GM21423 (cell line): ENCODE data around the gene GSDMA.
"Not testable (repeated sequence)": the region's sequence is repeated elsewhere in the genome, so short reads cannot be mapped to it uniquely, and the experiment has no call there.

Source experiments
- ATAC-seq: cut with Tn5 transposase; IDR thresholded peaks from one replicate; pipeline ENCODE4 v1.9.1; 2021; ENCODE audit warnings: mild to moderate bottlenecking, moderate library complexity; ENCODE audit not compliant: unreplicated experiment

GSDMA gene

DNA sequence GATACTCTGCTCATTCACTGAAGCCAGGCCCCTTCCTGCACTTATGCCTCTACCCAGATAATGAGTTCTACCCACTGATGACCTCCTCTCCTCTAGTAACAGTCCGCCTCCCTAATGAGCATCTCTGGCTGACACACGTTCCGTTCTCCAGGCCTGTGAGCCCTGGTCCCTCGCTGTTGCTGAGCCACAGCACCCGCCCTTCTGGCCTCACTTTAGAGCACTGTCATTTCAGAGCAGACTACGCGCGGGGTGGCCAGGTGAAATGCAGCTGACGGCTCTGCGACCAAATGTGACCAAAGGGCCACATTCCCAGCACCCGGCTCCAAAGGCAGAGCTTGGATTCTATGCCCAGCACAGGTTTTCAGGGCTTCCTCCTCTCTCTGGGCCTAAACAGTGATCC, 31.6 kb downstream of the GSDMA start:
- ATAC-seq, result no peak

DNA sequence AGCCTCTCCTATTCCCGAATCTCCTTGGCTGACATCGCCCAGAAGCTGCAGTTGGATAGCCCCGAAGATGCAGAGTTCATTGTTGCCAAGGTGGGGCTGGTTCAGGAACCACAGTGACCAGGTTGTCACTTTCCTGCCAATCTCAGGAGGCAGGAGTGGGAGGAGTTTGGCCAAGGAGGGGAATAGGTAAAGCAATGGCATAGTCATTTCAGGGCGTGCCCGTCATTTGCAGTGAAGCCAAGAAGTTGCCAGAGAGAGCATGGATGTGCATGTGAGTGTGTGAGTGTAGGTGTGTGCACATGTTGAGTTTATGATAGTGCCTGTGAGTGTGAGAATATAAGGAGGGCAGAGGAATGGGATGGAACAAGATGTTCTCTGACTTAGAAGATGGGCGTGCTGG, 32.6 kb downstream of the GSDMA start:
- no peak for ATAC-seq

DNA sequence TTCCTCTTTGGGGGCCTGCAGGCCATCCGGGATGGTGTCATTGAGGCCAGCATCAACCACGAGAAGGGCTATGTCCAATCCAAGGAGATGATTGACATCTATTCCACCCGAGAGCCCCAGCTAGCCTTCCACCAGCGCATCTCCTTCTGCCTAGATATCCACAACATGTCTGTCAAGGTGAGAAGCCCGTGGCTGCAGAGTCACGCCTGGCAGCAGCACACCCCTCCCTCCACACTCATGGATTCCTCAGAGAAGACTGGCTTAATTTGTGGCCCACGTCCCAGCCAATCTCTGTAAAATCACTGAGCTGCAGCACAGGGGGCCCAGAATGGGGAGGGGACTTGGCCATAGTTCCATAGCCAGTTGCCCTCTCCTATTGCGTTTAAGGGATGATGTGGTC, 33.4 kb downstream of the GSDMA start:
- no peak for ATAC-seq

DNA sequence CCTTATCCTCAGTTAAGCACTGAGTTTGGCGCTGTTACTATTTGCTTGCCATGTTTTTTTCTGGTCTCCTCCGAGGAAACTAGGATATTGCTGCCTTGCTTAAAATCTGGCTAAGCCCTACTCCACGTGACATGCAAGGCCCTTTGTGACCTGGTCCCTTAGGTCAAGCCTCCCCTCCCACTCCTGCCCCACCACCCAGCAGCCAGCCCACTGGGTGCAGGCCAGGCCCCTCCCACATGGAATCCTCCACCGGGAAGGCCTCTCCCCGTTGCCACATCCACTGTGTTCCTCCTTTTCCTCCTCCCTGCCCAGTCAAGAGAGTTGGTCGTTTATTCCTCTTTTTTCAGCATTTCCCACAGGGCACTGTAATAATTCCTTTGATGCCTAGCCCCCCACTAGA, 34.0 kb downstream of the GSDMA start:
- no peak for ATAC-seq

DNA sequence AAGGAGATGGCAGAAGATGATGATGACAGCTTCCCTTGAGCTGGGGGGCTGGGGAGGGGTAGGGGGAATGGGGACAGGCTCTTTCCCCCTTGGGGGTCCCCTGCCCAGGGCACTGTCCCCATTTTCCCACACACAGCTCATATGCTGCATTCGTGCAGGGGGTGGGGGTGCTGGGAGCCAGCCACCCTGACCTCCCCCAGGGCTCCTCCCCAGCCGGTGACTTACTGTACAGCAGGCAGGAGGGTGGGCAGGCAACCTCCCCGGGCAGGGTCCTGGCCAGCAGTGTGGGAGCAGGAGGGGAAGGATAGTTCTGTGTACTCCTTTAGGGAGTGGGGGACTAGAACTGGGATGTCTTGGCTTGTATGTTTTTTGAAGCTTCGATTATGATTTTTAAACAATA, 34.7 kb downstream of the GSDMA start:
- no peak for ATAC-seq

DNA sequence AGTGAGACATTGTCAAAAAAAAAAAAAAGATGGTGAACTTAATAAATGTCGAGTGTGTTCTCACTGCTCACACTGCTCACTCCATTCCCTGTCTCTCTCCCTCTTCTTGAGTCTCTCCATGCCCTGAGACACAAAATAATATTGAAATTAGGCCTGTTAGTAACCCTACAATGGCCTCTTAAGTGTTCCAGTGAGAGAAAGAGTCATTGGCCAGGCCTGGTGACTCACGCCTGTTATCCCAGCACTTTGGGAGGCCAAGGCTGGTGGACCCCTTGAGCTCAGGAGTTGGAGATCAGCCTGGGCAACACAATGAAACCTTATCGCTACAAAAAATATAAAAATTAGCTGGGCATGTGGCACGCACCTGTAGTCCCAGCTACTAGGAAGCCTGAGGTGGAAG, 36.3 kb downstream of the GSDMA start:
- no peak for ATAC-seq

- no peak for ATAC-seq
Measured at GRCh38 chr17:40000161-40000560, 37.4 kb downstream of the GSDMA start.

- ATAC-seq, result not testable (repeated sequence)
Measured at GRCh38 chr17:40001335-40001734, 38.5 kb downstream of the GSDMA start.

DNA sequence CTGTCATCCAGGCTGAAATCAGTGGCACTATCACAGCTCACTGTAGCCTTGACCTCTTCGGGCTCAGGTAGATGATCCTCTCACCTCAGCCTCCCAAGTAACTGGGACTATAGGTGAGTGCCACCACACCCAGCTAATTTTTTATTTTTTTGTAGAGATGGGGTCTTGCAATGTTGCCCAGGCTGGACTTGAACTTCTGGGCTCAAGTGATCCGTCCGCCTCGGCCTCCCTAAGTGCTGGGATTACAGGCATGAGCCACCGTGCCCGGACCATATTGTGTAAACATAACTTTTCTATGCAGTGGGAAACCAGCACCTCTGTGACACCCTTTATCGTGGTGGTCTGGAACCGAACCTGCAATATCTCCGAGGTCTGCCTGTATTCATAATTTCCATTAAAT, 41.3 kb downstream of the GSDMA start:
- no peak for ATAC-seq

DNA sequence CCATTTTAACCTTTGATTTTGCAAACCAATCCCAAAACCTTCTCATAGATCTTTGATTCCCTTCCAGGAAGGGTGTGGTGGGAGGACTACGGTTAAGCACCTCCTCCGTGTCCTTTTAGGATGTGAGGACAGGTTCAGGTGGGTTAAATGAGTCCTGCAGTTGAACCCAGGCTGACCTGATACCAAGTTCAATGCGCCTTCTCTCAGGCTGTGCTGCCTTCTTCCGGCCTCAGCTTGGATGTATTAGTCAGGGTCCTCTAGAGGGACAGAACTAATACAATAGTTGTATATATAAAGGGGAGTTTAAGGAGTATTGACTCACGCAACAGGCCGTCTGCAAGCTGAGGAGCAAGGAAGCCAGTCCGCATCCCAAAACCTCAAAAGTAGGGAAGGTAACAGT, 41.9 kb downstream of the GSDMA start:
- ATAC-seq, result no peak

DNA sequence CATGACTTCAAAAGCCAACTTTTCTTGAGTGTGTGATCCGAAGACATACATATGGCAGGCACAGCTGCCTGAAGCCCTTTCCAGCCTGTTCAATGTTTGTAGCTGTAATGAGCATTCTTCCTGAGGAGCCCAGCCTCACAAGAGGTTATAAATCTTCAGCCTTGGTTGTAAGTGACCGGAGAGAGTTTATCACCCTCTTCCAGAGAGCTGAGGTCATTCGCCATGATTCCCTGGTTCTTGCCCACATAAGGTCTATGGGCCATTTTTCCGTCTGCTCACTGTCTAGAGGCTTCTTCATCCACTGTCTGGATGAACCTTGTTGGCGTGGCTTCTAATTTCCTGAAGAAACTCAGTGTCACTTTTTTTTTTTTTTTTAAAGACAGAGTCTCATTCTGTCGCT, 42.7 kb downstream of the GSDMA start:
- ATAC-seq, result no peak

- not testable (repeated sequence) for ATAC-seq
Measured at GRCh38 chr17:40010946-40011500, 48.2 kb downstream of the GSDMA start.

GRCh38 chr17:40012017-40012647, 49.3 kb downstream of the GSDMA start:
- ATAC-seq, result not testable (repeated sequence)

GRCh38 chr17:40014375-40014980, 51.7 kb downstream of the GSDMA start:
- no peak for ATAC-seq

GRCh38 chr17:40015005-40015997, 52.5 kb downstream of the GSDMA start, which contains the start of gene CSF3:
Gene CSF3, plus strand, starts transcription at chr17:40015440. Its CDS starts 35 bp downstream, at chr17:40015475.
- ATAC-seq, result no peak

DNA sequence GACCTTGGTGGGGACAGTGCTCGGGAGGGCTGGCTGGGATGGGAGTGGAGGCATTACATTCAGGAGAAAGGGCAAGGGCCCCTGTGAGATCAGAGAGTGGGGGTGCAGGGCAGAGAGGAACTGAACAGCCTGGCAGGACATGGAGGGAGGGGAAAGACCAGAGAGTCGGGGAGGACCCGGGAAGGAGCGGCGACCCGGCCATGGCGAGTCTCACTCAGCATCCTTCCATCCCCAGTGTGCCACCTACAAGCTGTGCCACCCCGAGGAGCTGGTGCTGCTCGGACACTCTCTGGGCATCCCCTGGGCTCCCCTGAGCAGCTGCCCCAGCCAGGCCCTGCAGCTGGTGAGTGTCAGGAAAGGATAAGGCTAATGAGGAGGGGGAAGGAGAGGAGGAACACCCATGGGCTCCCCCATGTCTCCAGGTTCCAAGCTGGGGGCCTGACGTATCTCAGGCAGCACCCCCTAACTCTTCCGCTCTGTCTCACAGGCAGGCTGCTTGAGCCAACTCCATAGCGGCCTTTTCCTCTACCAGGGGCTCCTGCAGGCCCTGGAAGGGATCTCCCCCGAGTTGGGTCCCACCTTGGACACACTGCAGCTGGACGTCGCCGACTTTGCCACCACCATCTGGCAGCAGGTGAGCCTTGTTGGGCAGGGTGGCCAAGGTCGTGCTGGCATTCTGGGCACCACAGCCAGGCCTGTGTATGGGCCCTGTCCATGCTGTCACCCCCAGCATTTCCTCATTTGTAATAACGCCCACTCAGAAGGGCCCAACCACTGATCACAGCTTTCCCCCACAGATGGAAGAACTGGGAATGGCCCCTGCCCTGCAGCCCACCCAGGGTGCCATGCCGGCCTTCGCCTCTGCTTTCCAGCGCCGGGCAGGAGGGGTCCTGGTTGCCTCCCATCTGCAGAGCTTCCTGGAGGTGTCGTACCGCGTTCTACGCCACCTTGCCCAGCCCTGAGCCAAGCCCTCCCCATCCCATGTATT, 53.5 kb downstream of the GSDMA start:
- no peak for ATAC-seq

- ATAC-seq, result no peak
Measured at GRCh38 chr17:40017422-40018080, 54.7 kb downstream of the GSDMA start.

DNA sequence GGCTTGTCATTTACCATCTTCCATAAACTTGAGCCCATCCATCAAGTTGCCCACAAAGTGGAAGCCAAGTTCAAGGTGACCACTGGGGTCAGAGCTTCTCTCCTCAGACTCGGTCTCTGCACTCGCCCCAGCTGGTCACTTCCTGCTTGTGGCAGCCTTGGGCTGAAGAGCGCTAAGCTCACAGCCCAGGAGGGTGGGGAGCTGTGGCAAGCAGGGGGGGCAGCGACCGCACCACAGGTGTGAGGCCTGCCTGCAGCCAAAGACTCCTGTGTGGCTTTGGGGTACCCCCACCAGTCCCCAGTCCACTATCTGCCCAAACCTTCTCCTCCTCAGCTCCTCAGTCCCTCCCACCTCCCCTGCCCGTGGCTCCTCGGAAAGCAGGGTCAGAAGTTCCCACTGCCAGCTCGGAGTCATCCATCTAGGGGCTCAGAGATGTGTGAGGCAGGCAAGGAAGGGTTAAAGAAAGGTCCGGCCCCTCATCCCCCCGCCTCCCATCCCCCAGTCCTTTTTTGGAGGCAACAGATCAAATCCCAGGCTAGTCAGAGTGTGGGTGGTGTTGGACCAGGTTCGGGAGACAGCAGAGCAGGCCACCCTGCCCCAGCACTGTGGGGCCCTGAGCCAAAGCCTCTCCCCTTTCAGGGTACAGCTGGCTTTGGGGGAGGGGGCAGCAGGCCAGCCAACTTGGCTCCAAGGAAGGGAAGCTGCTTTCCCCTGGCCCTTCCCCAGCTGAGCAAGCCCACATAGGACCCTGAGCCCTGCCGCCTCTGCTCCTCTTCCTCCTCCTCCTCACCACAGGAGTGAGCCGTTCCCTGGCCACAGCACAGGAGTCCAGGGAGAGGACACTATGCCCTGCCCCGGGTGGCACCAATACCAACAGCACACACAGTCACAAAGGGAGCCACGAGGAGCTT, 55.7 kb downstream of the GSDMA start:
- ATAC-seq, result no peak
